Loucy (cell line): Measurements from ENCODE around the gene SCAMP1.

Source experiments
- H2AFZ ChIP-seq: fragments of 200-600 bp; sonication (generic); 2 replicates; pipeline ENCODE4 v1.6.0; 2016; ENCODE audit warnings: antibody characterized with exemption, mild to moderate bottlenecking, low read length, moderate library complexity
- H3F3A ChIP-seq: fragments of 200-600 bp; 2 replicates; pipeline ENCODE4 v1.6.0; 2016; ENCODE audit warnings: antibody characterized with exemption, low read depth, mild to moderate bottlenecking
- H3K27me3 ChIP-seq: fragments of 200-600 bp; sonication (generic); 2 replicates; pipeline ENCODE4 v1.6.1; 2014; ENCODE audit warnings: low read length, mild to moderate bottlenecking; ENCODE audit not compliant: insufficient read depth, poor library complexity, severe bottlenecking
- H3K36me3 ChIP-seq: fragments of 200-600 bp; sonication (generic); 2 replicates; pipeline ENCODE4 v1.6.1; 2016; ENCODE audit warnings: low read length; ENCODE audit not compliant: insufficient read depth
- H3K4me1 ChIP-seq: fragments of 200-600 bp; sonication (generic); 2 replicates; pipeline ENCODE4 v1.5.1; 2014; ENCODE audit warnings: low read length, mild to moderate bottlenecking; ENCODE audit not compliant: insufficient read depth, poor library complexity, severe bottlenecking
- H3K4me2 ChIP-seq: fragments of 200-600 bp; sonication (generic); 2 replicates; pipeline ENCODE4 v1.6.0; 2014; ENCODE audit warnings: antibody characterized with exemption, low read length, low read depth, mild to moderate bottlenecking; ENCODE audit not compliant: poor library complexity, severe bottlenecking
- H3K4me3 ChIP-seq: fragments of 200-600 bp; sonication (generic); 2 replicates; pipeline ENCODE4 v1.5.1; 2014; ENCODE audit warnings: low read length, mild to moderate bottlenecking, mixed read lengths; ENCODE audit not compliant: poor library complexity, severe bottlenecking
- H3K79me2 ChIP-seq: fragments of 200-600 bp; sonication (generic); 2 replicates; pipeline ENCODE4 v1.6.1; 2014; ENCODE audit warnings: low read length; ENCODE audit not compliant: insufficient read depth
- H3K9ac ChIP-seq: fragments of 200-600 bp; sonication (generic); 2 replicates; pipeline ENCODE4 v1.6.0; 2014; ENCODE audit warnings: mild to moderate bottlenecking, low read depth, low read length, moderate library complexity; ENCODE audit not compliant: poor library complexity, severe bottlenecking
- H3K9me2 ChIP-seq: fragments of 200-600 bp; sonication (generic); replicated peaks from 2 replicates; pipeline ENCODE4 v1.6.1; 2016; ENCODE audit warnings: low read depth, low read length, mixed read lengths
- H3K9me3 ChIP-seq: fragments of 200-600 bp; sonication (generic); 2 replicates; pipeline ENCODE4 v1.6.1; 2014; ENCODE audit warnings: mild to moderate bottlenecking, antibody characterized with exemption, low read length, low read depth; ENCODE audit not compliant: insufficient read depth
- H4K20me1 ChIP-seq: fragments of 200-600 bp; sonication (generic); 2 replicates; pipeline ENCODE4 v1.6.0; 2014; ENCODE audit warnings: antibody characterized with exemption, low read length, mild to moderate bottlenecking; ENCODE audit not compliant: insufficient read depth, poor library complexity, severe bottlenecking
- EZH2phosphoT487 ChIP-seq: fragments of 200-600 bp; IDR thresholded peaks from 2 replicates; pipeline ENCODE4 v1.6.1; 2018; ENCODE audit warnings: antibody characterized with exemption, mild to moderate bottlenecking, moderate library complexity, borderline replicate concordance
- TF ChIP-seq, protein P1 (sequence below): fragments of 200-600 bp; sonication (generic); conservative IDR thresholded peaks from 2 replicates; pipeline ENCODE4 v1.5.1; 2014; ENCODE audit warnings: mild to moderate bottlenecking, antibody characterized with exemption, low read length

SCAMP1 gene

DNA sequence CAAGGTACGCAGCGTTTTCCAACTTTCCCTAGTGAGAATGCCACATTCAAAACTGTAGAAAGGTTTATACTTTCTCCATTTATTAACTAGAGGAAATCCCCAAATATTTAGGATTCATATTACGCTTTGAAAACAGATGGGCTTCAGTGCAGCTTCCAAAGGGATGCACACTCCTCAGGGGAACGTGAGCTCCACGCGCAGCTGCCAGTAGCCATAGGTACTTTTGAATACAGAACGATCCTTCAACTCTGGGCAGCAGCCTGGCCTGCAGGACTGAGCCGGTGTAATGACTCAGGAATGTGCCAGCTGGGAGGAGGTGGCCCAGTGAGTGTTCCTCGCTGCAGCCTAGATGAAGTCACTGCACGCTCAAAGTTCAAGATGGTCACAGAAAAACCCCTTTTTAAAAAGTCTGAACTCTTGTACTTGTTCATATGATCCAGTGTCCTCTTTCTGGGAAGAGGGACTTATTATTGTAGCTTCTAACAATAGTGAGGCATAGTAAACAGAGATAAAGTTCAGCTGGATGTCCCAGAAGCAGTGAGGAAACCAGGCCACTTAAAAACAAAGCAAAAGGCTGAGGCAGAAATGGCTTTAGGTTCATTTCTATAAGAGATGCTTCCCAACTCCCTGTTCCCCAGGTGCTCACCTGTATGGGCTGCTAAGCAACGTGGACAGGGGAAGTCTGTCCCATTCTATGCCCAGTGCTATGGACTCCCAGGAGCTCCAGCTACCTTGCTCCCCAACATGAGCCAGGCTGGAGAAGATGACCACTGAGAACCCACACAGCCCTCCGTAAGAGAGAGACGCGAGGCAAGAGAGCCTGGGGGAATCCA lies 158.2 kb downstream of the SCAMP1 start:
- Histone ChIP-seq H3K4me3 (no peak overlapping the region), H3K9ac (no peak overlapping the region), H3K36me3 (no peaks in the 10 kb centered on the region), H3K4me2 (no peak overlapping the region), H3K4me1 (no peaks in the 10 kb centered on the region), H2AFZ (no peak overlapping the region), H3K27me3 (no peaks in the 10 kb centered on the region), H4K20me1 (no peaks in the 10 kb centered on the region), H3F3A (no peaks in the 10 kb centered on the region), H3K9me3 (no peaks in the 10 kb centered on the region), H3K9me2 (no peaks in the 10 kb centered on the region), H3K79me2 (no peaks in the 10 kb centered on the region)
- TF ChIP-seq, protein P1, sequence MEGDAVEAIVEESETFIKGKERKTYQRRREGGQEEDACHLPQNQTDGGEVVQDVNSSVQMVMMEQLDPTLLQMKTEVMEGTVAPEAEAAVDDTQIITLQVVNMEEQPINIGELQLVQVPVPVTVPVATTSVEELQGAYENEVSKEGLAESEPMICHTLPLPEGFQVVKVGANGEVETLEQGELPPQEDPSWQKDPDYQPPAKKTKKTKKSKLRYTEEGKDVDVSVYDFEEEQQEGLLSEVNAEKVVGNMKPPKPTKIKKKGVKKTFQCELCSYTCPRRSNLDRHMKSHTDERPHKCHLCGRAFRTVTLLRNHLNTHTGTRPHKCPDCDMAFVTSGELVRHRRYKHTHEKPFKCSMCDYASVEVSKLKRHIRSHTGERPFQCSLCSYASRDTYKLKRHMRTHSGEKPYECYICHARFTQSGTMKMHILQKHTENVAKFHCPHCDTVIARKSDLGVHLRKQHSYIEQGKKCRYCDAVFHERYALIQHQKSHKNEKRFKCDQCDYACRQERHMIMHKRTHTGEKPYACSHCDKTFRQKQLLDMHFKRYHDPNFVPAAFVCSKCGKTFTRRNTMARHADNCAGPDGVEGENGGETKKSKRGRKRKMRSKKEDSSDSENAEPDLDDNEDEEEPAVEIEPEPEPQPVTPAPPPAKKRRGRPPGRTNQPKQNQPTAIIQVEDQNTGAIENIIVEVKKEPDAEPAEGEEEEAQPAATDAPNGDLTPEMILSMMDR, result no peak
- no peak for TF ChIP-seq EZH2phosphoT487

DNA sequence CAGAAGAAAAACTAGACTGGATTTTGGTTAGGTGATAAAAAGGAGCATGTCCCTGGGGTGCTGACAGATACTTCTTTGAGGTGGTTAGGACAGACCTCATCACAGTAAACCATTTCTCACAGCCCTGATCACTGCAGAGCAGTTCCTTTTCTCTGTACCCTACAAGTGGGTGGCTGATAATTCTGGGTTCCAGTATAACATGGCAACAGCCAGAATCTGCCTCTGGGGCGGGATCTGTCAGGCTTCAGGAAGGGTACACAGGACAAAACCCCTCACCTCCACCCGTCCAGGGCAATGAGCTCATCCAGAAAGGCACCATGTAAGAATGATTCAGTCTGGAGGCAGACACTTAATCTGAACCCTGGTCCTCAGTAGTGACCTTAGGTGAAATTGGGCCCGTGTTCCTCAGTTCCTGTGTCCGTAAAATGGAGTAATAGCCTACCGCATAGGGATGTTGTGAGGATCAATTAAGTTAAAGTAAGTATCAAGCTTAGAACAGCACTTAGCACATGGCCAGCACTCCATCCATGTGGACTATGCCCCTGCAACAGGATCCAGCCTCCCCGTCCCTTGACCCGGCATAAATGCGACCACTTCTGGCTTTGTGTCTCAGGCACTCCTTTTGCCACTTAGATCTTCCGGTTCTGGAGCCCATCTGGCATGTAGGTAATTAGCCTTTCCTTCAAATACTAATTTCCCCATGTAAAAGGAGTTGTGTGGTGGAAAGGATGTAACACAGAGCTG lies 159.0 kb downstream of the SCAMP1 start:
- H3K27me3 ChIP-seq, result no peaks in the 10 kb centered on the region
- H3K9me3 ChIP-seq, result no peaks in the 10 kb centered on the region
- no peak overlapping the region for H2AFZ ChIP-seq
- H3K9ac ChIP-seq, result no peak overlapping the region
- no peaks in the 10 kb centered on the region for H3K4me1 ChIP-seq
- no peak overlapping the region for H3K4me3 ChIP-seq
- H3K9me2 ChIP-seq, result no peaks in the 10 kb centered on the region
- TF ChIP-seq, protein P1, result no peak
- no peaks in the 10 kb centered on the region for H3K36me3 ChIP-seq
- H3F3A ChIP-seq, result no peaks in the 10 kb centered on the region
- H3K4me2 ChIP-seq, result no peak overlapping the region
- no peaks in the 10 kb centered on the region for H3K79me2 ChIP-seq
- H4K20me1 ChIP-seq, result no peaks in the 10 kb centered on the region

DNA sequence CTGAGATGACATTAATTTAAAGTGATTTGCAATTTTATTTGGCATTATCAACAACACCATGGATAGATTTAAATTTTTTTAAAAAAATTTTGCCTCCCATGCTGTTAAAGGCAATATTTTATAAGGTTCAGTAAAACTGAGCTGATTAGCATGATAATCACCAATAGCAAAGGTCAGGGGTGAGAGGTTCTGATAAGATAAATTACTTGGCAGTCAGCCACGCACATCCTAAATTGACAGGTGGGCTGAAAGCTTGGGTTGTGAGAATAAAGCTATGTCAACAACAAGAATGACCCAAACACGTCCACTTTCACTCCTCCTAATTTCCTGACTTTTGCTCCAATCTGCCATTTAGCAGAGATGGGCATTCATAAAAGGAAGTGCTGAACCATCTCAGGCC lies 161.0 kb downstream of the SCAMP1 start:
- Histone ChIP-seq H3K4me2 (no peak overlapping the region), H3K9ac (no peak overlapping the region), H3K9me3 (no peaks in the 10 kb centered on the region), H2AFZ (no peak overlapping the region), H4K20me1 (no peaks in the 10 kb centered on the region), H3F3A (no peaks in the 10 kb centered on the region), H3K4me3 (no peak overlapping the region), H3K79me2 (no peaks in the 10 kb centered on the region), H3K36me3 (no peaks in the 10 kb centered on the region), H3K27me3 (no peaks in the 10 kb centered on the region), H3K9me2 (no peaks in the 10 kb centered on the region), H3K4me1 (no peaks in the 10 kb centered on the region)
- no peak for TF ChIP-seq EZH2phosphoT487
- TF ChIP-seq, protein P1, result no peak
